Endothelial cell of umbilical vein (primary cell): ENCODE measurements around the gene ATF7IP. TPM values are rescaled to one million over a fixed set of nuclear protein-coding genes. Genes with fewer than 3 reads are reported as not detected.

Experiments
- BruUV-seq: library from RNA; stranded (reverse); fragments of 400-500 nt; replicated peaks from 2 replicates; lab custom pipeline; 2021; lab: Mats Ljungman, UMichigan
- CTCF ChIA-PET: fragments of 300-600, 350-600 bp; sonication (Branson Sonifier 250); formaldehyde crosslinking; loops from one replicate; lab custom pipeline; 2021; ENCODE audit warnings: antibody characterized with exemption, inconsistent platforms; lab: Charles Lee
- POLR2A ChIA-PET: fragments of 300-600, 350-600 bp; sonication (Branson Sonifier 250); formaldehyde crosslinking; loops from one replicate; lab custom pipeline; 2021; ENCODE audit warnings: antibody characterized with exemption, inconsistent platforms; lab: Charles Lee
- DNase-seq: peaks from one replicate; pipeline ENCODE4 v3.0.0-alpha.2; 2011; ENCODE audit warnings: low read depth, low spot score
- FAIRE-seq: peaks from 2 replicates; lab custom pipeline; 2011; peaks lifted over from hg19 to GRCh38; lab: Jason Lieb, UNC
- H2AFZ ChIP-seq: 2 replicates; pipeline ENCODE4 v1.6.0; 2012; ENCODE audit warnings: low read depth, low read length, control low read depth, inconsistent platforms
- H3K27ac ChIP-seq: 2 replicates; pipeline ENCODE4 v1.5.1; 2011; ENCODE audit warnings: low read depth, mild to moderate bottlenecking, control low read depth, low read length, moderate library complexity; ENCODE audit not compliant: insufficient read depth
- H3K27me3 ChIP-seq, 2 experiments: 2 replicates each; pipeline versions ENCODE4 v1.6.0 to v1.6.1; 2011; ENCODE audit warnings: low read length in 2 of 2, mixed read lengths in 1 of 2; ENCODE audit not compliant: control insufficient read depth in 2 of 2, insufficient read depth in 2 of 2
- H3K36me3 ChIP-seq, 2 experiments: 2 replicates in 1 of 2; 3 replicates in 1 of 2; pipeline ENCODE4 v1.5.1; 2011; ENCODE audit warnings: low read length in 2 of 2, mild to moderate bottlenecking in 1 of 2, moderate library complexity in 1 of 2; ENCODE audit not compliant: control insufficient read depth in 2 of 2, insufficient read depth in 2 of 2; ENCODE audit errors: extremely low read depth in 1 of 2
- H3K4me1 ChIP-seq: 3 replicates; pipeline ENCODE4 v1.5.1; 2011; ENCODE audit warnings: mild to moderate bottlenecking, low read length; ENCODE audit not compliant: control insufficient read depth, insufficient read depth; ENCODE audit errors: extremely low read depth
- H3K4me2 ChIP-seq: 2 replicates; pipeline ENCODE4 v1.6.1; 2011; ENCODE audit warnings: low read length, control low read depth, mixed read lengths; ENCODE audit not compliant: insufficient read depth
- H3K4me3 ChIP-seq, 3 experiments: fragments of 200-600 bp in 1 of 3; sonication (generic), shearing (Covaris generic) in 1 of 3; replicated peaks in 1 of 3; 2 replicates each; pipeline ENCODE4 v1.5.1; 2011 to 2016; ENCODE audit warnings: control low read depth in 3 of 3, low read length in 3 of 3, mild to moderate bottlenecking in 2 of 3, inconsistent platforms in 1 of 3, low read depth in 1 of 3, moderate library complexity in 1 of 3; ENCODE audit not compliant: insufficient read depth in 1 of 3
- H3K79me2 ChIP-seq: 2 replicates; pipeline ENCODE4 v1.6.0; 2012; ENCODE audit warnings: low read length, inconsistent platforms; ENCODE audit not compliant: control insufficient read depth, insufficient read depth
- H3K9ac ChIP-seq: replicated peaks from 2 replicates; pipeline ENCODE3; 2011; ENCODE audit warnings: low read length, control low read depth; ENCODE audit not compliant: insufficient read depth; ENCODE audit errors: extremely low read depth
- H3K9me1 ChIP-seq: replicated peaks from 3 replicates; pipeline ENCODE4 v1.6.0; 2011; ENCODE audit warnings: mild to moderate bottlenecking, low read length; ENCODE audit not compliant: control insufficient read depth, insufficient read depth; ENCODE audit errors: extremely low read depth
- H3K9me3 ChIP-seq: replicated peaks from 2 replicates; pipeline ENCODE4 v1.5.1; 2012; ENCODE audit warnings: low read length, inconsistent platforms; ENCODE audit not compliant: control insufficient read depth, insufficient read depth
- H4K20me1 ChIP-seq: replicated peaks from 2 replicates; pipeline ENCODE3; 2011; ENCODE audit warnings: mild to moderate bottlenecking, low read length; ENCODE audit not compliant: control insufficient read depth, insufficient read depth; ENCODE audit errors: extremely low read depth
- EZH2 ChIP-seq: IDR thresholded peaks from 2 replicates; pipeline ENCODE4 v1.6.1; 2012; ENCODE audit warnings: borderline replicate concordance, low read depth, mild to moderate bottlenecking, moderate library complexity, low read length, inconsistent platforms; ENCODE audit not compliant: severe bottlenecking
- FOS ChIP-seq: IDR thresholded peaks from 2 replicates; pipeline ENCODE4 v1.6.1; 2011; ENCODE audit warnings: mild to moderate bottlenecking, low read length, moderate library complexity, borderline replicate concordance; ENCODE audit not compliant: insufficient read depth
- GATA2 ChIP-seq: IDR thresholded peaks from 2 replicates; pipeline ENCODE4 v1.7.0; 2011; ENCODE audit warnings: low read depth, mild to moderate bottlenecking, moderate library complexity, mixed read lengths, low read length; ENCODE audit not compliant: insufficient read length, insufficient read depth
- JUN ChIP-seq: IDR thresholded peaks from 2 replicates; pipeline ENCODE4 v1.6.1; 2011; ENCODE audit warnings: borderline replicate concordance, low read depth; ENCODE audit not compliant: insufficient read length, insufficient read depth
- MYC ChIP-seq: IDR thresholded peaks from one replicate; pipeline ENCODE4 v1.6.1; 2011; ENCODE audit warnings: mild to moderate bottlenecking, low read depth, low read length
- POLR2A ChIP-seq: IDR thresholded peaks from 2 replicates; pipeline ENCODE4 v1.6.1; 2012; ENCODE audit warnings: low read depth, mild to moderate bottlenecking, control low read depth, low read length
- POLR2AphosphoS5 ChIP-seq: IDR thresholded peaks from 2 replicates; pipeline ENCODE4 v1.6.1; 2012; ENCODE audit warnings: low read depth, mild to moderate bottlenecking, control low read depth, low read length, moderate library complexity; ENCODE audit not compliant: insufficient read depth
- dilution Hi-C: fragments of 300-500 bp; cut with MboI; formaldehyde crosslinking; loops from one replicate; pipeline ENCODE4 v1.15.0; 2019; ENCODE audit warnings: low sequenced_read_pairs; ENCODE audit not compliant: extremely low pct_ligation_motif_present
- intact Hi-C: fragments of 100-400 bp; cut with micrococcal nuclease; formaldehyde crosslinking; loops from one replicate; pipeline ENCODE4 v1.10.0; 2022
- polyA plus RNA-seq, 4 experiments: library from polyadenylated mRNA; depleted of rRNA in 3 of 4; stranded (reverse) in 3 of 4; unstranded in 1 of 4; fragments of >200 nt; gene quantifications; 2 replicates each; pipeline versions ENCODE4 v1.2.1 to v1.2.3, GENCODE V29; 2011 to 2012; ENCODE audit warnings: missing spikeins in 1 of 4
- total RNA-seq: library from RNA; stranded (reverse); gene quantifications from 2 replicates; pipeline ENCODE4 v1.2.3, GENCODE V29; 2021
- TF ChIP-seq, protein P1 (sequence below): IDR thresholded peaks from 2 replicates; pipeline ENCODE4 v1.6.1; 2011; ENCODE audit not compliant: insufficient read depth, insufficient read length
- TF ChIP-seq, protein P2 (sequence below), 2 donors: IDR thresholded peaks; 1 replicate in 1 of 2; 2 replicates in 1 of 2; pipeline ENCODE4 v1.5.1; 2011; ENCODE audit warnings: low read length in 2 of 2, mild to moderate bottlenecking in 2 of 2, moderate library complexity in 2 of 2, control low read depth in 1 of 2, inconsistent platforms in 1 of 2, low read depth in 1 of 2; ENCODE audit not compliant: insufficient read depth in 1 of 2; ENCODE audit errors: extremely low read depth in 1 of 2

The ATF7IP gene
- total and polyA plus RNA-seq, 2 donors (not counting 3 experiments of a cell fraction or from before 2014, with no cell fraction given), result 14.5 to 73.5 TPM

DNA sequence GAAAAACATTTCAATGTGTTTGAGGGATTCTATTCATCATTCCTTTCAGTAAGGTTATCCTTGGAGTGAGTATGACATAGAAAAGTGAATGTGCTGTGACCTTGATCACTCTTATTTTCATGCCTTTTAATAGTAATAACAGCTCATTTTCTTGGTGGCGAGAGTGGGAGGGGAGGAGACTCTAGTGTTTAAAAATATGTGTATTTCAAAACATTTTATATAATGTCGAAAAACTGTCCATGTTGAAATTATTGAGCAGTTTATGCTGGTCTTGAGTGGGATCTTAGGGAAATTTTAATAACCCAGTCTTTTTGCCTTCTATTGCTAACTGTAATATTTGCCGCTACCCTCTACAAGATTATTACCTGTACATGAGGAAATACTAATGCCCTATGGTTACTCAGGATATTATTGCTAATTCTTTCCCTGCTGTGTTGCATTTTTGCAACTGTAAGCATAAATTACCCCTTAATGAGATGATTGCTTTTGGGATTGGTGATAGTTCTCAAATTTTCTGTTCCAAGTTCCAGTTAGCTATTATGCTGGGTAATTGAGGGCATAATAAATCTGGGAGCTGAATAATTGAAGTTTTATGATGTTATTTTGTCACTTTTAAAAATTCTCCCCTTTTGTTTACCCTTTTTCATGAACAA, 21.9 kb downstream of the ATF7IP start:
- FAIRE-seq (no peak), DNase-seq (no peak)
- no peaks in the 10 kb centered on the region for H4K20me1 ChIP-seq
- H3K4me1 ChIP-seq, result peaks cover 25% of the 10 kb centered on the region
- no peaks in the 10 kb centered on the region for H3K36me3 ChIP-seq
- no peak overlapping the region for H3K4me3 ChIP-seq
- H3K9ac ChIP-seq, result no peak overlapping the region
- no TSS peak for BruUV-seq
- no peak overlapping the region for H3K4me2 ChIP-seq
- no peak overlapping the region for H2AFZ ChIP-seq
- H3K27ac ChIP-seq, result no peak overlapping the region
- dilution Hi-C loops (no loop called here), intact Hi-C loops (no loop called here)
- no peaks in the 10 kb centered on the region for H3K9me3 ChIP-seq
- ChIA-PET POLR2A (no interaction called here), CTCF (interaction anchor here (0.8 to 2.5 kb wide), 3 partner anchors 15 to 29 kb away, joined by 3 to 6 read pairs (median 4); no protein-coding TSS in a partner anchor)
- no peak for TF ChIP-seq POLR2A
- no peak for TF ChIP-seq EZH2
- H3K79me2 ChIP-seq, result peaks cover 77% of the 10 kb centered on the region
- no peaks in the 10 kb centered on the region for H3K9me1 ChIP-seq
- no peaks in the 10 kb centered on the region for H3K27me3 ChIP-seq

GRCh38 chr12:14390449-14390848, 25.0 kb downstream of the ATF7IP start:
- Histone ChIP-seq H3K27ac (no peak overlapping the region), H3K4me3 (no peak overlapping the region), H3K36me3 (no peaks in the 10 kb centered on the region), H3K79me2 (peaks cover 82% of the 10 kb centered on the region), H3K4me1 (peaks cover 30% of the 10 kb centered on the region), H3K27me3 (no peaks in the 10 kb centered on the region), H3K4me2 (peak overlapping the region; percentile 60), H2AFZ (no peak overlapping the region), H3K9me3 (no peaks in the 10 kb centered on the region), H3K9me1 (no peaks in the 10 kb centered on the region), H4K20me1 (no peaks in the 10 kb centered on the region), H3K9ac (no peak overlapping the region)
- DNase-seq (no peak), FAIRE-seq (no peak)
- CTCF ChIA-PET, result no interaction called here
- intact Hi-C loops (no loop called here), dilution Hi-C loops (no loop called here)
- BruUV-seq, result no TSS peak
- POLR2A ChIA-PET, result no interaction called here
- TF ChIP-seq MYC (no peak), POLR2AphosphoS5 (no peak), EZH2 (no peak), FOS (no peak), POLR2A (no peak), JUN (no peak), GATA2 (no peak)
- TF ChIP-seq, protein P1, sequence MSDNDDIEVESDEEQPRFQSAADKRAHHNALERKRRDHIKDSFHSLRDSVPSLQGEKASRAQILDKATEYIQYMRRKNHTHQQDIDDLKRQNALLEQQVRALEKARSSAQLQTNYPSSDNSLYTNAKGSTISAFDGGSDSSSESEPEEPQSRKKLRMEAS, result no peak
- TF ChIP-seq, protein P2, sequence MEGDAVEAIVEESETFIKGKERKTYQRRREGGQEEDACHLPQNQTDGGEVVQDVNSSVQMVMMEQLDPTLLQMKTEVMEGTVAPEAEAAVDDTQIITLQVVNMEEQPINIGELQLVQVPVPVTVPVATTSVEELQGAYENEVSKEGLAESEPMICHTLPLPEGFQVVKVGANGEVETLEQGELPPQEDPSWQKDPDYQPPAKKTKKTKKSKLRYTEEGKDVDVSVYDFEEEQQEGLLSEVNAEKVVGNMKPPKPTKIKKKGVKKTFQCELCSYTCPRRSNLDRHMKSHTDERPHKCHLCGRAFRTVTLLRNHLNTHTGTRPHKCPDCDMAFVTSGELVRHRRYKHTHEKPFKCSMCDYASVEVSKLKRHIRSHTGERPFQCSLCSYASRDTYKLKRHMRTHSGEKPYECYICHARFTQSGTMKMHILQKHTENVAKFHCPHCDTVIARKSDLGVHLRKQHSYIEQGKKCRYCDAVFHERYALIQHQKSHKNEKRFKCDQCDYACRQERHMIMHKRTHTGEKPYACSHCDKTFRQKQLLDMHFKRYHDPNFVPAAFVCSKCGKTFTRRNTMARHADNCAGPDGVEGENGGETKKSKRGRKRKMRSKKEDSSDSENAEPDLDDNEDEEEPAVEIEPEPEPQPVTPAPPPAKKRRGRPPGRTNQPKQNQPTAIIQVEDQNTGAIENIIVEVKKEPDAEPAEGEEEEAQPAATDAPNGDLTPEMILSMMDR (IDR thresholded peaks at IDR 0.05; ENCODE audit: extremely low read depth in 1 of 2, insufficient read depth in 1 of 2, low read depth in 1 of 2, low read length in 2 of 2), result no peak
